HepG2 (cell line): ENCODE measurements around the gene PEX12. TPM values are rescaled to one million over a fixed set of nuclear protein-coding genes. Genes with fewer than 3 reads are reported as not detected.

Experiments
- ARNT2 ChIP-seq: sonication (generic); formaldehyde crosslinking; IDR thresholded peaks from 2 replicates; pipeline ENCODE4 v1.8.0; 2022; ENCODE audit warnings: mild to moderate bottlenecking, low read depth, missing genetic modification reagents, moderate library complexity
- BCL3 ChIP-seq: sonication (generic); formaldehyde crosslinking; IDR thresholded peaks from 2 replicates; pipeline ENCODE4 v1.5.1; 2020; ENCODE audit warnings: mild to moderate bottlenecking, missing genetic modification reagents, moderate library complexity
- CHD4 ChIP-seq: fragments of 200-600 bp; sonication (generic); IDR thresholded peaks from 2 replicates; pipeline ENCODE4 v1.7.0; 2017; ENCODE audit warnings: mild to moderate bottlenecking, low read length, borderline replicate concordance
- CREM ChIP-seq, 2 experiments: sonication (generic) in 1 of 2; formaldehyde crosslinking in 1 of 2; IDR thresholded peaks; 2 replicates each; pipeline versions ENCODE4 v1.4.0 to v1.6.1; 2016 to 2020; ENCODE audit warnings: antibody characterized with exemption in 1 of 2, mild to moderate bottlenecking in 1 of 2, missing genetic modification reagents in 1 of 2
- HOXA7 ChIP-seq: sonication (generic); formaldehyde crosslinking; IDR thresholded peaks from 2 replicates; pipeline ENCODE4 v1.8.1; 2022; ENCODE audit warnings: mild to moderate bottlenecking, missing genetic modification reagents, moderate library complexity
- KAT2B ChIP-seq: fragments of 150-350 bp; IDR thresholded peaks from 2 replicates; pipeline ENCODE4 v1.6.1; 2014; ENCODE audit warnings: low read depth, low read length, borderline replicate concordance
- MXD4 ChIP-seq: IDR thresholded peaks from 2 replicates; pipeline ENCODE4 v1.6.1; 2016; ENCODE audit warnings: mild to moderate bottlenecking, missing biosample characterization, missing genetic modification reagents
- NONO ChIP-seq, 2 experiments: fragments of 450-650 bp in 1 of 2; sonication (generic) in 1 of 2; formaldehyde crosslinking in 1 of 2; IDR thresholded peaks in 1 of 2; conservative IDR thresholded peaks in 1 of 2; 2 replicates each; pipeline versions ENCODE4 v1.6.1 to v1.8.0; 2017 to 2022; ENCODE audit warnings: mild to moderate bottlenecking in 1 of 2, missing genetic modification reagents in 1 of 2, moderate library complexity in 1 of 2
- PHF21A ChIP-seq: sonication (generic); formaldehyde crosslinking; IDR thresholded peaks from 2 replicates; pipeline ENCODE4 v1.5.0; 2020; ENCODE audit warnings: mild to moderate bottlenecking, missing genetic modification reagents
- REPIN1 ChIP-seq: sonication (generic); formaldehyde crosslinking; IDR thresholded peaks from 2 replicates; pipeline ENCODE4 v1.8.0; 2022; ENCODE audit warnings: missing genetic modification reagents, low read depth, mild to moderate bottlenecking, borderline replicate concordance
- RFX5 ChIP-seq: IDR thresholded peaks from 2 replicates; pipeline ENCODE4 v1.6.1; 2011; ENCODE audit warnings: low read depth, low read length, improper control_type of control experiment
- SALL1 ChIP-seq: sonication (generic); formaldehyde crosslinking; IDR thresholded peaks from 2 replicates; pipeline ENCODE4 v1.8.0; 2022; ENCODE audit warnings: mild to moderate bottlenecking, missing genetic modification reagents
- SRSF9 ChIP-seq: fragments of 200-400 bp; formaldehyde crosslinking; IDR thresholded peaks from 2 replicates; pipeline ENCODE4 v1.6.1; 2018; ENCODE audit warnings: borderline replicate concordance, mild to moderate bottlenecking, low read depth, low read length; ENCODE audit not compliant: insufficient read depth, poor library complexity, severe bottlenecking
- UBTF ChIP-seq: sonication (generic); formaldehyde crosslinking; IDR thresholded peaks from 2 replicates; pipeline ENCODE4 v1.4.0; 2020; ENCODE audit warnings: mild to moderate bottlenecking, missing genetic modification reagents
- YY1 ChIP-seq: IDR thresholded peaks from 2 replicates; pipeline ENCODE4 v1.6.1; 2011; ENCODE audit warnings: low read length, low read depth, moderate library complexity, mild to moderate bottlenecking; ENCODE audit not compliant: insufficient read depth, insufficient replicate concordance
- ZBTB21 ChIP-seq: sonication (generic); formaldehyde crosslinking; IDR thresholded peaks from 2 replicates; pipeline ENCODE4 v1.4.0; 2020; ENCODE audit warnings: missing genetic modification reagents
- ZBTB25 ChIP-seq: IDR thresholded peaks from 2 replicates; pipeline ENCODE4 v1.6.1; 2018; ENCODE audit warnings: missing genetic modification reagents
- ZNF260 ChIP-seq: sonication (generic); formaldehyde crosslinking; IDR thresholded peaks from 2 replicates; pipeline ENCODE4 v1.4.0; 2020; ENCODE audit warnings: missing genetic modification reagents, low read depth, mild to moderate bottlenecking, borderline replicate concordance
- ZNF292 ChIP-seq: sonication (generic); formaldehyde crosslinking; IDR thresholded peaks from 2 replicates; pipeline ENCODE4 v1.8.1; 2022; ENCODE audit warnings: mild to moderate bottlenecking, low read depth, missing genetic modification reagents, borderline replicate concordance
- ZNF329 ChIP-seq: sonication (generic); formaldehyde crosslinking; IDR thresholded peaks from 2 replicates; pipeline ENCODE4 v1.9.0; 2021; ENCODE audit warnings: low read depth, mild to moderate bottlenecking, missing genetic modification reagents
- ZNF34 ChIP-seq: sonication (generic); formaldehyde crosslinking; IDR thresholded peaks from 2 replicates; pipeline ENCODE4 v1.4.0; 2020; ENCODE audit warnings: mild to moderate bottlenecking, missing genetic modification reagents, borderline replicate concordance
- ZNF350 ChIP-seq: sonication (generic); formaldehyde crosslinking; IDR thresholded peaks from 2 replicates; pipeline ENCODE4 v1.4.0; 2020; ENCODE audit warnings: mild to moderate bottlenecking, low read depth, missing genetic modification reagents, borderline replicate concordance
- ZNF430 ChIP-seq: sonication (generic); formaldehyde crosslinking; IDR thresholded peaks from 2 replicates; pipeline ENCODE4 v1.9.0; 2021; ENCODE audit warnings: mild to moderate bottlenecking, missing genetic modification reagents
- ZNF614 ChIP-seq: IDR thresholded peaks from 2 replicates; pipeline ENCODE4 v1.6.1; 2018; ENCODE audit warnings: missing biosample characterization, missing genetic modification reagents, inconsistent platforms, borderline replicate concordance
- ZNF674 ChIP-seq: sonication (generic); formaldehyde crosslinking; IDR thresholded peaks from 2 replicates; pipeline ENCODE4 v1.5.0; 2020; ENCODE audit warnings: low read depth, mild to moderate bottlenecking, missing genetic modification reagents
- ZNF75D ChIP-seq: sonication (generic); formaldehyde crosslinking; IDR thresholded peaks from 2 replicates; pipeline ENCODE4 v1.8.1; 2023; ENCODE audit warnings: missing genetic modification reagents, mild to moderate bottlenecking, borderline replicate concordance
- polyA plus RNA-seq, 8 experiments: library from polyadenylated mRNA; depleted of rRNA in 3 of 8; stranded (reverse) in 7 of 8; unstranded in 1 of 8; fragments of >200 nt; fragmentation: Illumina TruSeq in 4 of 8; extraction: Trizol in 4 of 8; gene quantifications; 2 replicates each; pipeline versions ENCODE4 v1.2.1 to v1.2.3, GENCODE V29; 2011 to 2016; ENCODE audit warnings: low read depth in 4 of 8, missing spikeins in 1 of 8, mixed read lengths in 1 of 8; ENCODE audit not compliant: insufficient read depth in 1 of 8
- total RNA-seq, 5 experiments: library from RNA; depleted of rRNA; stranded (reverse); fragments of >200 nt; fragmentation: Illumina TruSeq; extraction: Trizol; gene quantifications; 2 replicates each; pipeline ENCODE4 v1.2.3, GENCODE V29; 2016; ENCODE audit warnings: low read depth in 1 of 5

Gene PEX12
- total and polyA plus RNA-seq, 2 of the 13 experiments (the other 11 are each of a cell fraction or from before 2014, with no cell fraction given), result 5.1 to 11.9 TPM

- peak; percentile 30; the same call in 1 of the 2 replicates for TF ChIP-seq CHD4
- no peak for TF ChIP-seq BCL3 (CRISPR knock-in tag)
- TF ChIP-seq HOXA7 (CRISPR knock-in tag), result no peak
- no peak for TF ChIP-seq MXD4 (CRISPR knock-in tag)
- no peak for TF ChIP-seq ZBTB25
- TF ChIP-seq SALL1 (CRISPR knock-in tag), result no peak
- no peak for TF ChIP-seq ZNF674 (CRISPR knock-in tag)
- TF ChIP-seq PHF21A, result 0 out of 2 replicates have a peak, but pooled peaks have one; percentile 8
- TF ChIP-seq ZNF614 (CRISPR knock-in tag), result no peak
- TF ChIP-seq ZNF34 (CRISPR knock-in tag), result peak; percentile 10; the same call in 1 of the 2 replicates
- TF ChIP-seq SRSF9, result no peak
- no peak for TF ChIP-seq NONO (IDR thresholded peaks at IDR 0.05)
- TF ChIP-seq NONO (CRISPR knock-in tag; conservative IDR thresholded peaks at IDR 0.05), result 0 out of 2 replicates have a peak, but pooled peaks have one; percentile 14
- no peak for TF ChIP-seq ZNF260 (CRISPR knock-in tag)
- TF ChIP-seq ZNF329, result no peak
- no peak for TF ChIP-seq ZNF292 (CRISPR knock-in tag)
- TF ChIP-seq ARNT2, result no peak
- TF ChIP-seq UBTF (CRISPR knock-in tag), result no peak
- no peak for TF ChIP-seq ZNF430 (CRISPR knock-in tag)
- TF ChIP-seq ZBTB21 (CRISPR knock-in tag), result no peak
- TF ChIP-seq REPIN1 (CRISPR knock-in tag), result no peak
- TF ChIP-seq CREM (IDR thresholded peaks at IDR 0.05), result no peak
- no peak for TF ChIP-seq CREM (CRISPR knock-in tag; IDR thresholded peaks at IDR 0.05)
- TF ChIP-seq YY1, result no peak
- no peak for TF ChIP-seq ZNF350 (CRISPR knock-in tag)
- TF ChIP-seq RFX5, result no peak
- no peak for TF ChIP-seq ZNF75D
- no peak for TF ChIP-seq KAT2B
These were observed 8.2 kb upstream of the PEX12 start (continued) for GRCh38 chr17:35586569-35587073.
